AG04450 (cell line): ENCODE measurements around the gene NF2. TPM values are rescaled to one million over a fixed set of nuclear protein-coding genes. Genes with fewer than 3 reads are reported as not detected.

ENCODE experiments used
- CTCF ChIA-PET: fragments of 300-600, 350-600 bp; formaldehyde crosslinking; extraction: SDS; loops from one replicate; lab custom pipeline; 2022; ENCODE audit warnings: antibody characterized with exemption, inconsistent platforms; lab: Charles Lee
- POLR2A ChIA-PET: fragments of 350-600 bp; formaldehyde crosslinking; extraction: SDS; loops from one replicate; lab custom pipeline; 2021; ENCODE audit warnings: antibody characterized with exemption, inconsistent platforms; lab: Yijun Ruan, JAX
- DNase-seq: peaks from one replicate; pipeline ENCODE4 v3.0.0-alpha.2; 2011; ENCODE audit warnings: low read depth, low spot score
- H3K27ac ChIP-seq: one replicate; pipeline ENCODE4 v1.5.1; 2012; ENCODE audit warnings: low read depth, low read length, control low read depth
- H3K27me3 ChIP-seq: one replicate; pipeline ENCODE4 v1.6.0; 2012; ENCODE audit warnings: low read length; ENCODE audit not compliant: control insufficient read depth, insufficient read depth
- H3K4me3 ChIP-seq: 2 replicates; pipeline ENCODE4 v1.5.1; 2011; ENCODE audit warnings: mild to moderate bottlenecking, low read depth, low read length, control low read depth
- H3K9me3 ChIP-seq: 2 replicates; pipeline ENCODE4 v1.5.1; 2012; ENCODE audit warnings: low read length; ENCODE audit not compliant: control insufficient read depth, insufficient read depth
- CTCF ChIP-seq: IDR thresholded peaks from 2 replicates; pipeline ENCODE4 v1.5.1; 2011; ENCODE audit warnings: low read depth, low read length, control low read depth, inconsistent platforms
- polyA plus RNA-seq: library from polyadenylated mRNA; depleted of rRNA; stranded (reverse); fragments of >200 nt; gene quantifications from 2 replicates; pipeline ENCODE4 v1.2.3, GENCODE V29; 2011

The NF2 gene
- polyA plus RNA-seq, 1 experiment, result 57.6 TPM

GRCh38 chr22:29658176-29658575, 54.7 kb downstream of the NF2 start:
- ChIA-PET CTCF (interaction anchor here (1.2 to 2.2 kb wide), 2 partner anchors 22 to 32 kb away, joined by 3 to 6 read pairs; no protein-coding TSS in a partner anchor), POLR2A (no interaction called here)
- Histone ChIP-seq H3K27ac (no peak overlapping the region), H3K4me3 (no peak overlapping the region), H3K27me3 (no peaks in the 10 kb centered on the region), H3K9me3 (no peaks in the 10 kb centered on the region)
- no peak for TF ChIP-seq CTCF
- no peak for DNase-seq

GRCh38 chr22:29660021-29660420, 56.6 kb downstream of the NF2 start:
- ChIA-PET CTCF (no interaction called here), POLR2A (no interaction called here)
- no peaks in the 10 kb centered on the region for H3K27me3 ChIP-seq
- TF ChIP-seq CTCF, result no peak
- no peak overlapping the region for H3K27ac ChIP-seq
- no peaks in the 10 kb centered on the region for H3K9me3 ChIP-seq
- H3K4me3 ChIP-seq, result no peak overlapping the region
- no peak for DNase-seq

- ChIA-PET CTCF (interaction anchor here (0.6 kb wide), 1 partner anchor 266 kb away, joined by 5 read pairs; no protein-coding TSS in a partner anchor), POLR2A (no interaction called here)
- H3K4me3 ChIP-seq, result no peak overlapping the region
- no peaks in the 10 kb centered on the region for H3K9me3 ChIP-seq
- H3K27ac ChIP-seq, result no peak overlapping the region
- no peak for TF ChIP-seq CTCF
- no peaks in the 10 kb centered on the region for H3K27me3 ChIP-seq
- DNase-seq, result no peak
Measured at GRCh38 chr22:29661336-29661735, 57.9 kb downstream of the NF2 start.

GRCh38 chr22:29663180-29663821, 59.9 kb downstream of the NF2 start:
- DNase-seq, result peak; percentile 1
- no peak for TF ChIP-seq CTCF
- no peaks in the 10 kb centered on the region for H3K9me3 ChIP-seq
- ChIA-PET POLR2A (no interaction called here), CTCF (interaction anchor here (1.1 kb wide), 1 partner anchor 37 kb away, joined by 3 read pairs; no protein-coding TSS in a partner anchor)
- no peak overlapping the region for H3K4me3 ChIP-seq
- H3K27me3 ChIP-seq, result no peaks in the 10 kb centered on the region
- no peak overlapping the region for H3K27ac ChIP-seq

- CTCF ChIA-PET, result interaction anchor here (1.2 kb wide), 1 partner anchor 29 kb away, joined by 4 read pairs; no protein-coding TSS in a partner anchor
Measured at GRCh38 chr22:29665486-29665885, 62.1 kb downstream of the NF2 start.

More at GRCh38 chr22:29665486-29665885, 62.1 kb downstream of the NF2 start:
- H3K27ac ChIP-seq, result no peak overlapping the region
- no peak for TF ChIP-seq CTCF
- H3K9me3 ChIP-seq, result no peaks in the 10 kb centered on the region
- POLR2A ChIA-PET, result interaction anchor here (0.6 kb wide), 1 partner anchor 75 kb away, joined by 5 read pairs; no protein-coding TSS in a partner anchor
- H3K4me3 ChIP-seq, result no peak overlapping the region
- H3K27me3 ChIP-seq, result no peaks in the 10 kb centered on the region
- no peak for DNase-seq
